Trophoblast cell (in vitro differentiated cells and primary cell): ENCODE results near the gene TPRX1.

Experiments
- DNase-seq, 2 donors: peaks; one replicate each; pipeline ENCODE4 v3.0.0-alpha.2; 2016
- H2AFZ ChIP-seq: 2 replicates; pipeline ENCODE4 v1.6.1; 2013; ENCODE audit warnings: low read length, moderate library complexity, mild to moderate bottlenecking; ENCODE audit not compliant: insufficient read depth, poor library complexity
- H2AK5ac ChIP-seq: 2 replicates; pipeline ENCODE4 v1.6.1; 2013; ENCODE audit warnings: mild to moderate bottlenecking, low read length
- H2BK120ac ChIP-seq: 2 replicates; pipeline ENCODE4 v1.6.1; 2013; ENCODE audit warnings: low read length, mild to moderate bottlenecking, moderate library complexity; ENCODE audit not compliant: insufficient read depth, poor library complexity
- H2BK12ac ChIP-seq: 2 replicates; pipeline ENCODE4 v1.6.1; 2013; ENCODE audit warnings: mild to moderate bottlenecking, low read length, moderate library complexity
- H2BK5ac ChIP-seq: 2 replicates; pipeline ENCODE4 v1.6.1; 2013; ENCODE audit warnings: low read length, low read depth, moderate library complexity, mild to moderate bottlenecking; ENCODE audit not compliant: poor library complexity
- H3K14ac ChIP-seq: 2 replicates; pipeline ENCODE4 v1.6.1; 2013; ENCODE audit warnings: mild to moderate bottlenecking, low read length
- H3K18ac ChIP-seq: 2 replicates; pipeline ENCODE4 v1.6.1; 2013; ENCODE audit warnings: mild to moderate bottlenecking, low read length
- H3K23ac ChIP-seq: 2 replicates; pipeline ENCODE4 v1.6.1; 2013; ENCODE audit warnings: low read length
- H3K27ac ChIP-seq: 2 replicates; pipeline ENCODE4 v1.5.1; 2013; ENCODE audit warnings: low read depth, mild to moderate bottlenecking, inconsistent platforms, low read length, moderate library complexity
- H3K27me3 ChIP-seq: 2 replicates; pipeline ENCODE4 v1.6.1; 2013; ENCODE audit warnings: inconsistent platforms, mild to moderate bottlenecking, low read length, moderate library complexity; ENCODE audit not compliant: insufficient read depth
- H3K36me3 ChIP-seq, 2 experiments: 1 replicate in 1 of 2; 2 replicates in 1 of 2; pipeline ENCODE4 v1.6.1; 2013; ENCODE audit warnings: low read length in 2 of 2, mild to moderate bottlenecking in 2 of 2, moderate library complexity in 1 of 2; ENCODE audit not compliant: insufficient read depth in 2 of 2, control insufficient read depth in 1 of 2
- H3K4ac ChIP-seq: 2 replicates; pipeline ENCODE4 v1.6.1; 2013; ENCODE audit warnings: low read depth, mild to moderate bottlenecking, low read length, moderate library complexity
- H3K4me1 ChIP-seq, 2 experiments: 1 replicate in 1 of 2; 2 replicates in 1 of 2; pipeline ENCODE4 v1.6.1; 2013; ENCODE audit warnings: low read length in 2 of 2, mild to moderate bottlenecking in 2 of 2, moderate library complexity in 1 of 2; ENCODE audit not compliant: insufficient read depth in 2 of 2, control insufficient read depth in 1 of 2
- H3K4me2 ChIP-seq: 2 replicates; pipeline ENCODE4 v1.6.1; 2013; ENCODE audit warnings: inconsistent platforms, mild to moderate bottlenecking, low read length, moderate library complexity
- H3K4me3 ChIP-seq: 2 replicates; pipeline ENCODE4 v1.5.1; 2013; ENCODE audit warnings: mild to moderate bottlenecking, low read depth, low read length, inconsistent platforms
- H3K79me1 ChIP-seq: one replicate; pipeline ENCODE4 v1.6.1; 2013; ENCODE audit warnings: low read length
- H3K79me2 ChIP-seq: 2 replicates; pipeline ENCODE4 v1.6.1; 2013; ENCODE audit warnings: low read length, mild to moderate bottlenecking; ENCODE audit not compliant: control insufficient read depth, insufficient read depth, poor library complexity
- H3K9ac ChIP-seq: 2 replicates; pipeline ENCODE4 v1.6.1; 2013; ENCODE audit warnings: mild to moderate bottlenecking, low read length
- H3K9me3 ChIP-seq: 2 replicates; pipeline ENCODE4 v1.6.1; 2013; ENCODE audit warnings: low read depth, mild to moderate bottlenecking, control low read depth, inconsistent platforms, low read length; ENCODE audit not compliant: insufficient read depth
- H4K12ac ChIP-seq: 2 replicates; pipeline ENCODE4 v1.6.1; 2013; ENCODE audit warnings: low read depth, mild to moderate bottlenecking, low read length, moderate library complexity
- H4K8ac ChIP-seq: 2 replicates; pipeline ENCODE4 v1.6.1; 2013; ENCODE audit warnings: low read depth, mild to moderate bottlenecking, low read length, moderate library complexity
- H4K91ac ChIP-seq: one replicate; pipeline ENCODE4 v1.6.1; 2013; ENCODE audit warnings: low read depth, mild to moderate bottlenecking, low read length, moderate library complexity
- WGBS: extraction: QIAGEN DNeasy Blood & Tissue Kit; methylation state at CpG from one replicate; pipeline ENCODE4 v1.1.7; 2013; ENCODE audit warnings: missing lambda C conversion rate; ENCODE audit not compliant: insufficient read length, insufficient coverage; ENCODE audit errors: extremely low coverage; 5-methylcytosine and 5-hydroxymethylcytosine counted together

TPRX1 gene

DNA sequence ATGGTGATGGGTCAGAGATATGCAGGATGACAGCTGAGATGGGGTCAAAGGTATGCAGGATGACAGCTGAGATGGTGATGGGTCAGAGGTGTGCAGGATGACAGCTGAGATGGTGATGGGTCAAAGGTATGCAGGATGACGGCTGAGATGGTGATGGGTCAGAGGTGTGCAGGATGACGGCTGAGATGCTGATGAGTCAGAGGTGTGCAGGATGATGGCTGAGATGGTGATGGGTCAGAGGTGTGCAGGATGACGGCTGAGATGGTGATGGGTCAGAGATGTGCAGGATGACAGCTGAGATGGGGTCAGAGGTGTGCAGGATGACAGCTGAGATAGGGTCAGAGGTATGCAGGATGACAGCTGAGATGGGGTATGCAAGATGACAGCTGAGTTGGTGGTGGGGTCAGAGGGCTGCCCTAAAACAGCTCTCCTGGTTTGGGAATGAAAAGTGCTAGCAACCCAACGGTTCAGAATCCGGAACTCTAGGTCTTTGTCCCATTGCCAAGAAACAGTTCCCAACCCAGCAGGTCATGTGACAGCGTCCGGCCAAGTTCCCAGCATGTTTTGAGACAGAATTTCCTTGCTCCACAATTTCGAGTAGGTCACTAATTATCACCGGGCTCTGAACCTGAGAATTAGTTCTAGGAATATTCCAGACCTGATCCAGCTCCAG lies 22.6 kb downstream of the TPRX1 start:
- Histone ChIP-seq H4K8ac (no peak overlapping the region), H2BK120ac (no peak overlapping the region), H4K12ac (no peak overlapping the region), H2AK5ac (no peak overlapping the region), H3K36me3 (peaks cover 46 to 56% of the 10 kb centered on the region in 2 experiments), H2AFZ (no peak overlapping the region), H3K27me3 (no peaks in the 10 kb centered on the region), H3K79me1 (peaks cover 12% of the 10 kb centered on the region), H3K4me2 (no peak overlapping the region), H3K23ac (no peak overlapping the region), H3K9ac (no peak overlapping the region), H3K9me3 (no peaks in the 10 kb centered on the region), H3K14ac (no peak overlapping the region), H4K91ac (no peak overlapping the region), H3K4me1 (peaks cover 4 to 7% of the 10 kb centered on the region in 2 experiments), H3K4me3 (no peak overlapping the region), H3K79me2 (peaks cover 23% of the 10 kb centered on the region), H3K18ac (no peak overlapping the region), H3K4ac (no peak overlapping the region), H2BK5ac (no peak overlapping the region), H3K27ac (no peak overlapping the region), H2BK12ac (no peak overlapping the region)
- no CpG with 5 or more reads among the region's 9 CpGs for WGBS
- peak; percentile 25 to 29 for DNase-seq

DNA sequence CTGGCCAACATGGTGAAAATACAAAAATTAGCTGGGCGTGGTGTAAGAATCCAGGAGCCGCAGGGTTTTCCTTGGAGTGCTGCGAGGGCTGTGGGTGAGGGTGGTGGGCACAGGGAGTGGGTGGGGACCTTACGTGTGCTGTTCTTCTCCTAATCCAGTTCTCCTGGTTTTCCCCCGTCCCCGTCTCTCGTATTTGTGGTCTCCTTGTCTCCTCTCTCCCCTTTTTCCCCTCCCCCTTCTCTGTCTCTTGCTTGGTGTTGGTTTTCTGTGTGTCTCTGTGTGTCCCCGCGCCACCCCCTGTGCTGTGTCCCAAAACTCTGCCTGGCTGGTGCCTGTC lies 24.2 kb downstream of the TPRX1 start:
- peaks cover 4 to 7% of the 10 kb centered on the region in 2 experiments for H3K4me1 ChIP-seq
- H3K14ac ChIP-seq, result peak overlapping the region; percentile 40
- peak overlapping the region; percentile 0 for H4K12ac ChIP-seq
- peak overlapping the region; percentile 17 for H4K91ac ChIP-seq
- H3K9ac ChIP-seq, result no peak overlapping the region
- WGBS, result no CpG with 5 or more reads among the region's 9 CpGs
- no peak overlapping the region for H4K8ac ChIP-seq
- no peak overlapping the region for H2BK120ac ChIP-seq
- H2AFZ ChIP-seq, result no peak overlapping the region
- peaks cover 12% of the 10 kb centered on the region for H3K79me1 ChIP-seq
- H3K27me3 ChIP-seq, result no peaks in the 10 kb centered on the region
- H3K36me3 ChIP-seq, result peaks cover 35 to 42% of the 10 kb centered on the region in 2 experiments
- peak overlapping the region; percentile 4 for H3K18ac ChIP-seq
- peak overlapping the region; percentile 32 for H3K4me3 ChIP-seq
- peak overlapping the region; percentile 1 for H2BK5ac ChIP-seq
- no peak for DNase-seq
- H3K4ac ChIP-seq, result peak overlapping the region; percentile 50
- H2BK12ac ChIP-seq, result no peak overlapping the region
- peak overlapping the region; percentile 3 for H3K27ac ChIP-seq
- no peaks in the 10 kb centered on the region for H3K9me3 ChIP-seq
- no peak overlapping the region for H2AK5ac ChIP-seq
- no peak overlapping the region for H3K23ac ChIP-seq
- peak overlapping the region; percentile 67 for H3K4me2 ChIP-seq
- peaks cover 23% of the 10 kb centered on the region for H3K79me2 ChIP-seq

DNA sequence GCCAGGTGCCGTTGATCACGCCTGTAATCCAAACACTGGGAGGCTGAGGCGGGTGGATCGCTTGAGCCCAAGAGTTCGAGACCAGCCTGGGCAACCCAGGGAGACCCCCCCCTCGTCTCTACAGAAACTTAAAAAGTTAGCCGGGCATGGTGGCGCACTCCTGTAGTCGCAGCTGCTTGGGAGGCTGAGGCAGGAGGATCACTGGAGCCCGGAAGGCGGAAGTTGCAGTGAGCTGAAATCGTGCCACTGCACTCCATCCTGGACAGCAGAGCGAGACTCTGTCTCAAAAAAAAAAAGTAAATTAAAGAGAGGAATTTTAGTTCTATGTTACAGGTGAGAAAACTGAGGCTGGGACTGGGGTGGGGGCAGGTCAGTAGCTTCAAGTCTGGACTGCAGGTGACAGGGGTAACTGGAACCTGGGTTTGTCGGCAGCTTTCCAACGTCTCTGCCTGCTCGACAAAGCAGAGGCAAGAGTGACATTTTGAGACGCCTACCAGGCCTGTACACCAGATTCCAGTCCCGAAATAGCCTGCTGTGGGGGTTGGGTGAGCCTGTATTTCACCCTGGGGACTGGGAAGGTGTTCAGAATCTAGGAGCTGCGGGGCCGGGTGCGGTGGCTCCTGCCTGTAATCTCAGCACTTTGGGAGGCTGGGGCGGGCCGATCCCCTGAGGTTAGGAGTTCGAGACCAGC lies 24.7 kb downstream of the TPRX1 start:
- H3K27ac ChIP-seq, result peak overlapping the region; percentile 3
- H3K14ac ChIP-seq, result no peak overlapping the region
- H2AK5ac ChIP-seq, result no peak overlapping the region
- H2AFZ ChIP-seq, result no peak overlapping the region
- H3K4ac ChIP-seq, result peak overlapping the region; percentile 75
- no CpG with 5 or more reads among the region's 24 CpGs for WGBS
- H3K23ac ChIP-seq, result no peak overlapping the region
- H3K4me3 ChIP-seq, result peak overlapping the region; percentile 78
- peak overlapping the region; percentile 1 for H2BK5ac ChIP-seq
- H2BK12ac ChIP-seq, result no peak overlapping the region
- peak; percentile 20 to 31 for DNase-seq
- peak overlapping the region; percentile 13 for H4K12ac ChIP-seq
- peaks cover 23% of the 10 kb centered on the region for H3K79me2 ChIP-seq
- H3K9ac ChIP-seq, result no peak overlapping the region
- H3K9me3 ChIP-seq, result no peaks in the 10 kb centered on the region
- no peak overlapping the region for H3K18ac ChIP-seq
- H3K36me3 ChIP-seq, result peaks cover 30 to 38% of the 10 kb centered on the region in 2 experiments
- H2BK120ac ChIP-seq, result no peak overlapping the region
- H3K4me2 ChIP-seq, result peak overlapping the region; percentile 67
- H3K4me1 ChIP-seq, result peaks cover 4 to 7% of the 10 kb centered on the region in 2 experiments
- H3K79me1 ChIP-seq, result peaks cover 12% of the 10 kb centered on the region
- no peak overlapping the region for H4K8ac ChIP-seq
- H4K91ac ChIP-seq, result peak overlapping the region; percentile 17
- no peaks in the 10 kb centered on the region for H3K27me3 ChIP-seq

DNA sequence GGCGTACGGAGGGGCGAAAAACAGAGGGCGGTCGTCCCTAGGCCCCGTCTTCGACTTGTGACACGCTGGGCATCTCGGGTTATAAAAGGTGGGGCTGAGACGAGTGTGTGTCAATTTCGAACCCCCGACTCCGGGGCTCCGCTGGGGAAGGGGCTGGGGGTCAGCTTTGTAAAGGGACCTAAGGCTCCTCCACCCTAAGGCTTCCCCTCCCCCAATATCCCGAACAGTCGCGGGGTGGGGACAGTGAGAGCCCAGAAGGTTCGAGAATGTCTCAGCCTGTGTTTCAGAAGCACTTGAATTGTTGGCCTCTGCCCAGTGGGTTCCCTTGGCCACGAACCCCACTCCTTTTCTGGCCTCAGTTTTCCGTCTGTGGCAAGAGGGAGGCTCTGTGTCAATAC lies 25.4 kb downstream of the TPRX1 start:
- Histone ChIP-seq H3K4me2 (peak overlapping the region; percentile 67), H4K12ac (peak overlapping the region; percentile 54), H3K79me2 (peaks cover 23% of the 10 kb centered on the region), H3K4me1 (peaks cover 4 to 7% of the 10 kb centered on the region in 2 experiments), H2BK12ac (no peak overlapping the region), H3K23ac (no peak overlapping the region), H3K27ac (peak overlapping the region; percentile 19), H2BK5ac (peak overlapping the region; percentile 96), H3K4me3 (peak overlapping the region; percentile 78), H3K4ac (peak overlapping the region; percentile 75), H3K79me1 (peaks cover 12% of the 10 kb centered on the region), H2BK120ac (no peak overlapping the region), H3K18ac (peak overlapping the region; percentile 41), H3K36me3 (peaks cover 23 to 31% of the 10 kb centered on the region in 2 experiments), H3K9me3 (no peaks in the 10 kb centered on the region), H2AFZ (no peak overlapping the region), H2AK5ac (peak overlapping the region; percentile 18), H4K91ac (peak overlapping the region; percentile 92), H3K27me3 (no peaks in the 10 kb centered on the region), H3K9ac (peak overlapping the region; percentile 86), H4K8ac (peak overlapping the region; percentile 81), H3K14ac (peak overlapping the region; percentile 47)
- DNase-seq, result no peak
- WGBS, result no CpG with 5 or more reads among the region's 20 CpGs
